DOHH2 (cell line): Measurements from ENCODE around the gene SUGCT.

Experiments used
- H3F3A ChIP-seq: fragments of 200-600 bp; sonication (generic), shearing (Covaris generic); 2 replicates; pipeline ENCODE4 v1.6.0; 2016; ENCODE audit warnings: antibody characterized with exemption, mild to moderate bottlenecking; ENCODE audit not compliant: control insufficient read depth, insufficient read depth
- H3K27ac ChIP-seq: fragments of 200-600 bp; sonication (generic); 2 replicates; pipeline ENCODE4 v1.5.1; 2014; ENCODE audit warnings: low read depth, mild to moderate bottlenecking, low read length, moderate library complexity
- H3K27me3 ChIP-seq: fragments of 200-600 bp; sonication (generic); 2 replicates; pipeline ENCODE4 v1.6.1; 2014; ENCODE audit warnings: mild to moderate bottlenecking, low read length, mixed read lengths; ENCODE audit not compliant: control insufficient read depth
- H3K36me3 ChIP-seq: fragments of 200-600 bp; sonication (generic); 2 replicates; pipeline ENCODE4 v1.6.1; 2014; ENCODE audit warnings: mild to moderate bottlenecking, low read length, moderate library complexity, mixed read lengths; ENCODE audit not compliant: control insufficient read depth
- H3K4me1 ChIP-seq: fragments of 200-600 bp; sonication (generic); 2 replicates; pipeline ENCODE4 v1.6.1; 2014; ENCODE audit warnings: mild to moderate bottlenecking, low read length, mixed read lengths; ENCODE audit not compliant: control insufficient read depth
- H3K4me2 ChIP-seq: fragments of 200-600 bp; sonication (generic); 2 replicates; pipeline ENCODE4 v1.6.0; 2014; ENCODE audit warnings: mild to moderate bottlenecking, low read length, moderate library complexity
- H3K4me3 ChIP-seq: fragments of 200-600 bp; sonication (generic); 2 replicates; pipeline ENCODE4 v1.5.1; 2014; ENCODE audit warnings: mild to moderate bottlenecking, low read length, mixed read lengths
- H3K79me2 ChIP-seq: fragments of 200-600 bp; sonication (generic); 2 replicates; pipeline ENCODE4 v1.6.1; 2014; ENCODE audit warnings: mild to moderate bottlenecking, low read length, mixed read lengths; ENCODE audit not compliant: control insufficient read depth
- H3K9me2 ChIP-seq: fragments of 200-600 bp; sonication (generic); replicated peaks from 2 replicates; pipeline ENCODE4 v1.6.1; 2014; ENCODE audit warnings: mild to moderate bottlenecking, low read length, mixed read lengths; ENCODE audit not compliant: control insufficient read depth
- H3K9me3 ChIP-seq: fragments of 200-600 bp; sonication (generic); 2 replicates; pipeline ENCODE4 v1.6.1; 2014; ENCODE audit warnings: antibody characterized with exemption, low read length, mixed read lengths; ENCODE audit not compliant: control insufficient read depth, insufficient read depth
- H4K20me1 ChIP-seq: fragments of 200-600 bp; sonication (generic); 2 replicates; pipeline ENCODE4 v1.6.0; 2014; ENCODE audit warnings: low read depth, mild to moderate bottlenecking, antibody characterized with exemption, low read length, moderate library complexity; ENCODE audit not compliant: control insufficient read depth, insufficient read depth
- EZH2phosphoT487 ChIP-seq: fragments of 200-600 bp; sonication (generic); IDR thresholded peaks from 2 replicates; pipeline ENCODE4 v1.6.1; 2017; ENCODE audit warnings: borderline replicate concordance, mild to moderate bottlenecking, antibody characterized with exemption, low read length, moderate library complexity, mixed read lengths
- TF ChIP-seq, protein P1 (sequence below): fragments of 200-600 bp; sonication (generic); IDR thresholded peaks from one replicate; pipeline ENCODE4 v1.5.1; 2014; ENCODE audit warnings: antibody characterized with exemption, mild to moderate bottlenecking, low read depth, low read length; ENCODE audit not compliant: poor library complexity, severe bottlenecking

Gene SUGCT

GRCh38 chr7:40311307-40311706 is 176.5 kb downstream of the SUGCT start:
- no peaks in the 10 kb centered on the region for H3K4me1 ChIP-seq
- H3K36me3 ChIP-seq = no peaks in the 10 kb centered on the region
- H3K4me3 ChIP-seq = no peak overlapping the region
- H3K79me2 ChIP-seq = no peaks in the 10 kb centered on the region
- H3K4me2 ChIP-seq = no peak overlapping the region
- H4K20me1 ChIP-seq = no peaks in the 10 kb centered on the region
- H3F3A ChIP-seq = no peaks in the 10 kb centered on the region
- no peaks in the 10 kb centered on the region for H3K9me3 ChIP-seq
- no peak overlapping the region for H3K27ac ChIP-seq
- no peaks in the 10 kb centered on the region for H3K9me2 ChIP-seq
- peaks cover 11% of the 10 kb centered on the region; the same call in 1 of the 2 replicates for H3K27me3 ChIP-seq
- no peak for TF ChIP-seq EZH2phosphoT487
- TF ChIP-seq, protein P1, sequence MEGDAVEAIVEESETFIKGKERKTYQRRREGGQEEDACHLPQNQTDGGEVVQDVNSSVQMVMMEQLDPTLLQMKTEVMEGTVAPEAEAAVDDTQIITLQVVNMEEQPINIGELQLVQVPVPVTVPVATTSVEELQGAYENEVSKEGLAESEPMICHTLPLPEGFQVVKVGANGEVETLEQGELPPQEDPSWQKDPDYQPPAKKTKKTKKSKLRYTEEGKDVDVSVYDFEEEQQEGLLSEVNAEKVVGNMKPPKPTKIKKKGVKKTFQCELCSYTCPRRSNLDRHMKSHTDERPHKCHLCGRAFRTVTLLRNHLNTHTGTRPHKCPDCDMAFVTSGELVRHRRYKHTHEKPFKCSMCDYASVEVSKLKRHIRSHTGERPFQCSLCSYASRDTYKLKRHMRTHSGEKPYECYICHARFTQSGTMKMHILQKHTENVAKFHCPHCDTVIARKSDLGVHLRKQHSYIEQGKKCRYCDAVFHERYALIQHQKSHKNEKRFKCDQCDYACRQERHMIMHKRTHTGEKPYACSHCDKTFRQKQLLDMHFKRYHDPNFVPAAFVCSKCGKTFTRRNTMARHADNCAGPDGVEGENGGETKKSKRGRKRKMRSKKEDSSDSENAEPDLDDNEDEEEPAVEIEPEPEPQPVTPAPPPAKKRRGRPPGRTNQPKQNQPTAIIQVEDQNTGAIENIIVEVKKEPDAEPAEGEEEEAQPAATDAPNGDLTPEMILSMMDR = no peak

- Histone ChIP-seq H3K4me3 (no peak overlapping the region), H3K9me2 (no peaks in the 10 kb centered on the region), H3K27ac (no peak overlapping the region), H3K9me3 (no peaks in the 10 kb centered on the region), H3K4me2 (no peak overlapping the region), H4K20me1 (no peaks in the 10 kb centered on the region), H3K4me1 (no peaks in the 10 kb centered on the region), H3F3A (no peaks in the 10 kb centered on the region), H3K27me3 (0 out of 2 replicates have a peak, but pooled peaks cover 8% of the 10 kb centered on the region), H3K36me3 (no peaks in the 10 kb centered on the region), H3K79me2 (no peaks in the 10 kb centered on the region)
- no peak for TF ChIP-seq EZH2phosphoT487
- TF ChIP-seq, protein P1 = no peak
Measured at GRCh38 chr7:40315277-40315676, 180.5 kb downstream of the SUGCT start.

DNA sequence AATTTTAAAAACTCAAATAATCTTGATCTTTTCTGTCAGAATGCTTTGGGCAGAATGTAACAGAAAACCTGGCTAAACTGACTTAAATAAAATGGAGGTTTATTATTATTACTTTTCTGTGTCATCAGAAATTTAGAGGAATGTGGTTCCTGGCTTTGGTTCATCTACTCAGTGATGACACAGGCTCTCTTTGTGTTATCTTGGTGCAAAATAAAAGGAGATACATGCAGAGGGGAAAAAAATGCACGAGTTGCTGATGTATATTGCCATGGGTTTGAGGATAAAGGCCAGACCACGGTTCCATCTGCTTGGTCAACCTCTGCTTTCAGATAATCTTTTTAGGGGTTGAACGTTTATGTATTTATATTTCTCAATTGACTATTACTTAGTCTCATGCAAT is 181.4 kb downstream of the SUGCT start:
- Histone ChIP-seq H3K36me3 (no peaks in the 10 kb centered on the region), H3F3A (no peaks in the 10 kb centered on the region), H3K27me3 (0 out of 2 replicates have a peak, but pooled peaks cover 4% of the 10 kb centered on the region), H3K4me2 (no peak overlapping the region), H3K27ac (no peak overlapping the region), H3K79me2 (no peaks in the 10 kb centered on the region), H3K4me1 (no peaks in the 10 kb centered on the region), H3K4me3 (no peak overlapping the region), H3K9me2 (no peaks in the 10 kb centered on the region), H3K9me3 (no peaks in the 10 kb centered on the region), H4K20me1 (no peaks in the 10 kb centered on the region)
- TF ChIP-seq, protein P1 = no peak
- no peak for TF ChIP-seq EZH2phosphoT487
